Liver (tissue), 9 donors: Measurements from ENCODE around the gene KRTAP4-3. TPM values are rescaled to one million over a fixed set of nuclear protein-coding genes. Genes with fewer than 3 reads are reported as not detected.
"Not testable (repeated sequence)": the region's sequence is repeated elsewhere in the genome, so short reads cannot be mapped to it uniquely, and the experiment has no call there.

Experiments
- DNase-seq: peaks from one replicate; pipeline ENCODE4 v3.0.0-alpha.2; 2017; ENCODE audit warnings: low spot score
- H3K27ac ChIP-seq, 2 donors: one replicate each; pipeline ENCODE4 v1.7.0; 2013; ENCODE audit warnings: inconsistent platforms in 2 of 2, low read length in 2 of 2, control low read depth in 1 of 2, low read depth in 1 of 2, mild to moderate bottlenecking in 1 of 2
- H3K27me3 ChIP-seq, 4 donors: one replicate each; pipeline versions ENCODE4 v1.6.1 to v1.7.0; 2013; ENCODE audit warnings: low read length in 3 of 4, inconsistent platforms in 1 of 4, mild to moderate bottlenecking in 1 of 4, moderate library complexity in 1 of 4; ENCODE audit not compliant: control insufficient read depth in 4 of 4, insufficient read depth in 4 of 4
- H3K36me3 ChIP-seq, 4 donors: one replicate each; pipeline versions ENCODE4 v1.6.1 to v1.7.0; 2013; ENCODE audit warnings: low read length in 3 of 4, mild to moderate bottlenecking in 3 of 4, low read depth in 1 of 4, moderate library complexity in 1 of 4; ENCODE audit not compliant: control insufficient read depth in 4 of 4, insufficient read depth in 3 of 4
- H3K4me1 ChIP-seq, 4 donors: one replicate each; pipeline versions ENCODE4 v1.6.1 to v1.7.0; 2013; ENCODE audit warnings: low read length in 3 of 4, mild to moderate bottlenecking in 3 of 4, moderate library complexity in 1 of 4; ENCODE audit not compliant: control insufficient read depth in 4 of 4, insufficient read depth in 4 of 4
- H3K4me3 ChIP-seq, 3 donors: one replicate each; pipeline versions ENCODE4 v1.6.1 to v1.7.0; 2013; ENCODE audit warnings: low read length in 3 of 3, control low read depth in 1 of 3, low read depth in 1 of 3, mild to moderate bottlenecking in 1 of 3
- H3K9ac ChIP-seq, 2 donors: one replicate each; pipeline ENCODE4 v1.7.0; 2013; ENCODE audit warnings: low read length in 2 of 2, mild to moderate bottlenecking in 2 of 2, moderate library complexity in 2 of 2, control low read depth in 1 of 2, low read depth in 1 of 2
- H3K9me3 ChIP-seq, 4 donors: one replicate each; pipeline versions ENCODE4 v1.6.1 to v1.7.0; 2013; ENCODE audit warnings: low read length in 3 of 4; ENCODE audit not compliant: control insufficient read depth in 4 of 4
- EGR1 ChIP-seq, 2 donors: IDR thresholded peaks; 2 replicates each; pipeline ENCODE4 v1.6.1; 2016 to 2018; ENCODE audit warnings: antibody characterized with exemption in 2 of 2, low read depth in 2 of 2
- FOXA1 ChIP-seq: IDR thresholded peaks from 2 replicates; pipeline ENCODE4 v1.6.1; 2016; ENCODE audit warnings: antibody characterized with exemption
- FOXA2 ChIP-seq: IDR thresholded peaks from 2 replicates; pipeline ENCODE4 v1.6.1; 2016; ENCODE audit warnings: antibody characterized with exemption
- GABPA ChIP-seq, 2 donors: IDR thresholded peaks in 1 of 2; conservative IDR thresholded peaks in 1 of 2; 2 replicates each; pipeline ENCODE4 v1.6.1; 2016; ENCODE audit warnings: antibody characterized with exemption in 2 of 2, mild to moderate bottlenecking in 1 of 2, moderate library complexity in 1 of 2
- HNF4A ChIP-seq, 2 donors: conservative IDR thresholded peaks; 2 replicates each; pipeline ENCODE4 v1.6.1; 2016; ENCODE audit warnings: antibody characterized with exemption in 2 of 2, mild to moderate bottlenecking in 2 of 2
- HNF4G ChIP-seq: IDR thresholded peaks from 2 replicates; pipeline ENCODE4 v1.6.1; 2016; ENCODE audit warnings: antibody characterized with exemption
- JUND ChIP-seq, 2 donors: IDR thresholded peaks; 2 replicates each; pipeline ENCODE4 v1.6.1; 2016; ENCODE audit warnings: antibody characterized with exemption in 2 of 2
- NR2F2 ChIP-seq: IDR thresholded peaks from 2 replicates; pipeline ENCODE4 v1.6.1; 2016; ENCODE audit warnings: antibody characterized with exemption
- RAD21 ChIP-seq, 2 donors: IDR thresholded peaks; 2 replicates each; pipeline ENCODE4 v1.6.1; 2016; ENCODE audit warnings: antibody characterized with exemption in 2 of 2, mild to moderate bottlenecking in 2 of 2
- REST ChIP-seq: IDR thresholded peaks from 2 replicates; pipeline ENCODE4 v1.6.1; 2016; ENCODE audit warnings: antibody characterized with exemption, mild to moderate bottlenecking
- RXRA ChIP-seq, 2 donors: IDR thresholded peaks; 2 replicates each; pipeline ENCODE4 v1.6.1; 2017 to 2018; ENCODE audit warnings: antibody characterized with exemption in 2 of 2, mild to moderate bottlenecking in 1 of 2
- SP1 ChIP-seq: IDR thresholded peaks from 2 replicates; pipeline ENCODE4 v1.6.1; 2018; ENCODE audit warnings: antibody characterized with exemption, mild to moderate bottlenecking
- TAF1 ChIP-seq: conservative IDR thresholded peaks from 2 replicates; pipeline ENCODE4 v1.6.1; 2016; ENCODE audit warnings: antibody characterized with exemption, mild to moderate bottlenecking
- YY1 ChIP-seq: IDR thresholded peaks from 2 replicates; pipeline ENCODE4 v1.6.1; 2016; ENCODE audit warnings: antibody characterized with exemption, mild to moderate bottlenecking
- WGBS: extraction: QIAGEN DNeasy Blood & Tissue Kit; methylation state at CpG from one replicate; pipeline ENCODE4 v1.1.7; 2013; 5-methylcytosine and 5-hydroxymethylcytosine counted together
- polyA plus RNA-seq, 2 donors: library from polyadenylated mRNA; stranded (reverse) in 1 of 2; unstranded in 1 of 2; fragments of 200-250 nt in 1 of 2; fragments of >200 nt in 1 of 2; fragmentation: Nextera tagmentation in 1 of 2; extraction: Ambion mirVana in 1 of 2; gene quantifications; one replicate each; pipeline versions ENCODE4 v1.2.1 to v1.2.3, GENCODE V29; 2013 to 2015
- total RNA-seq, 2 donors: library from RNA; depleted of rRNA; stranded (reverse); fragments of >200 nt; gene quantifications; one replicate each; pipeline ENCODE4 v1.2.3, GENCODE V29; 2014
- TF ChIP-seq, protein P1 (sequence below): IDR thresholded peaks from 2 replicates; pipeline ENCODE4 v1.6.1; 2016; ENCODE audit warnings: antibody characterized with exemption
- TF ChIP-seq, protein P2 (sequence below): IDR thresholded peaks from 2 replicates; pipeline ENCODE4 v1.6.1; 2016; ENCODE audit warnings: antibody characterized with exemption
- TF ChIP-seq, protein P3 (sequence below): fragments of 150-350 bp; IDR thresholded peaks from 2 replicates; pipeline ENCODE4 v1.5.1; 2017; ENCODE audit warnings: improper control_type of control experiment, low read depth, low read length; ENCODE audit not compliant: missing input control
- TF ChIP-seq, protein P4 (sequence below): IDR thresholded peaks from 2 replicates; pipeline ENCODE4 v1.6.1; 2016; ENCODE audit warnings: antibody characterized with exemption
- donor health status: healthy.
- donor health status: healthy.
- donor health status: healthy.
- donor health status: healthy.
- donor health status: healthy.

The KRTAP4-3 gene
- total and polyA plus RNA-seq, 4 donors, result not detected

GRCh38 chr17:41160648-41161047 is 7.4 kb downstream of the KRTAP4-3 start, which contains the start of gene KRTAP4-4:
Gene KRTAP4-4 (minus strand): TSS chr17:41160748. CDS start chr17:41160691, 57 bp downstream.
- Histone ChIP-seq H3K9ac (no peak within 1 kb of the TSS), H3K4me3 (no peak within 1 kb of the TSS), H3K27ac (no peak within 1 kb of the TSS), H3K9me3 (no peaks in the 10 kb centered on the region), H3K27me3 (peaks cover 0 to 5% (median under 1%) of the 10 kb centered on the region in 4 donors), H3K36me3 (no peaks in the 10 kb centered on the region), H3K4me1 (no peaks in the 10 kb centered on the region)
- TF ChIP-seq JUND (IDR thresholded peaks at IDR 0.05), result no peak
- TF ChIP-seq NR2F2, result no peak
- TF ChIP-seq HNF4A (conservative IDR thresholded peaks at IDR 0.05), result no peak
- TF ChIP-seq, protein P1, sequence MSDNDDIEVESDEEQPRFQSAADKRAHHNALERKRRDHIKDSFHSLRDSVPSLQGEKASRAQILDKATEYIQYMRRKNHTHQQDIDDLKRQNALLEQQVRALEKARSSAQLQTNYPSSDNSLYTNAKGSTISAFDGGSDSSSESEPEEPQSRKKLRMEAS, result no peak
- TF ChIP-seq, protein P2, sequence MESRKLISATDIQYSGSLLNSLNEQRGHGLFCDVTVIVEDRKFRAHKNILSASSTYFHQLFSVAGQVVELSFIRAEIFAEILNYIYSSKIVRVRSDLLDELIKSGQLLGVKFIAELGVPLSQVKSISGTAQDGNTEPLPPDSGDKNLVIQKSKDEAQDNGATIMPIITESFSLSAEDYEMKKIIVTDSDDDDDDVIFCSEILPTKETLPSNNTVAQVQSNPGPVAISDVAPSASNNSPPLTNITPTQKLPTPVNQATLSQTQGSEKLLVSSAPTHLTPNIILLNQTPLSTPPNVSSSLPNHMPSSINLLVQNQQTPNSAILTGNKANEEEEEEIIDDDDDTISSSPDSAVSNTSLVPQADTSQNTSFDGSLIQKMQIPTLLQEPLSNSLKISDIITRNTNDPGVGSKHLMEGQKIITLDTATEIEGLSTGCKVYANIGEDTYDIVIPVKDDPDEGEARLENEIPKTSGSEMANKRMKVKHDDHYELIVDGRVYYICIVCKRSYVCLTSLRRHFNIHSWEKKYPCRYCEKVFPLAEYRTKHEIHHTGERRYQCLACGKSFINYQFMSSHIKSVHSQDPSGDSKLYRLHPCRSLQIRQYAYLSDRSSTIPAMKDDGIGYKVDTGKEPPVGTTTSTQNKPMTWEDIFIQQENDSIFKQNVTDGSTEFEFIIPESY, result no peak
- no peak for TF ChIP-seq SP1
- TF ChIP-seq HNF4G, result no peak
- DNase-seq, result no peak
- WGBS, result 76% methylated on average over 1 of the region's 1 CpG

- not testable (repeated sequence) for H3K27me3 ChIP-seq, DNase-seq, H3K9ac ChIP-seq, H3K4me1 ChIP-seq, H3K4me3 ChIP-seq, H3K36me3 ChIP-seq, H3K9me3 ChIP-seq, H3K27ac ChIP-seq
- WGBS, result 88% methylated on average over 3 of the region's 3 CpGs
These were observed 7.8 kb downstream of the KRTAP4-3 start for GRCh38 chr17:41160190-41160589.

- 17% methylated on average over 2 of the region's 2 CpGs for WGBS
- no peak for DNase-seq
- H3K36me3 ChIP-seq, result no peaks in the 10 kb centered on the region
- H3K27ac ChIP-seq, result no peak overlapping the region
- H3K9me3 ChIP-seq, result no peaks in the 10 kb centered on the region
- no peaks in the 10 kb centered on the region for H3K4me1 ChIP-seq
- TF ChIP-seq, protein P3, sequence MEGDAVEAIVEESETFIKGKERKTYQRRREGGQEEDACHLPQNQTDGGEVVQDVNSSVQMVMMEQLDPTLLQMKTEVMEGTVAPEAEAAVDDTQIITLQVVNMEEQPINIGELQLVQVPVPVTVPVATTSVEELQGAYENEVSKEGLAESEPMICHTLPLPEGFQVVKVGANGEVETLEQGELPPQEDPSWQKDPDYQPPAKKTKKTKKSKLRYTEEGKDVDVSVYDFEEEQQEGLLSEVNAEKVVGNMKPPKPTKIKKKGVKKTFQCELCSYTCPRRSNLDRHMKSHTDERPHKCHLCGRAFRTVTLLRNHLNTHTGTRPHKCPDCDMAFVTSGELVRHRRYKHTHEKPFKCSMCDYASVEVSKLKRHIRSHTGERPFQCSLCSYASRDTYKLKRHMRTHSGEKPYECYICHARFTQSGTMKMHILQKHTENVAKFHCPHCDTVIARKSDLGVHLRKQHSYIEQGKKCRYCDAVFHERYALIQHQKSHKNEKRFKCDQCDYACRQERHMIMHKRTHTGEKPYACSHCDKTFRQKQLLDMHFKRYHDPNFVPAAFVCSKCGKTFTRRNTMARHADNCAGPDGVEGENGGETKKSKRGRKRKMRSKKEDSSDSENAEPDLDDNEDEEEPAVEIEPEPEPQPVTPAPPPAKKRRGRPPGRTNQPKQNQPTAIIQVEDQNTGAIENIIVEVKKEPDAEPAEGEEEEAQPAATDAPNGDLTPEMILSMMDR, result no peak
- TF ChIP-seq, protein P1, result no peak
- TF ChIP-seq FOXA2, result no peak
- TF ChIP-seq, protein P4, sequence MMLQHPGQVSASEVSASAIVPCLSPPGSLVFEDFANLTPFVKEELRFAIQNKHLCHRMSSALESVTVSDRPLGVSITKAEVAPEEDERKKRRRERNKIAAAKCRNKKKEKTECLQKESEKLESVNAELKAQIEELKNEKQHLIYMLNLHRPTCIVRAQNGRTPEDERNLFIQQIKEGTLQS, result no peak
- TF ChIP-seq RXRA (IDR thresholded peaks at IDR 0.05), result no peak
- no peak for TF ChIP-seq FOXA1
- no peak for TF ChIP-seq JUND (IDR thresholded peaks at IDR 0.05)
- no peak for TF ChIP-seq REST
- TF ChIP-seq TAF1, result no peak
- TF ChIP-seq SP1, result no peak
- TF ChIP-seq RAD21 (IDR thresholded peaks at IDR 0.05), result no peak
- TF ChIP-seq, protein P2, result no peak
- no peak for TF ChIP-seq YY1
- TF ChIP-seq HNF4G, result no peak
- TF ChIP-seq EGR1 (IDR thresholded peaks at IDR 0.05; ENCODE audit: low read depth in 2 of 2), result no peak
- no peak for TF ChIP-seq GABPA (IDR thresholded peaks at IDR 0.05 in 1 of 2, conservative IDR thresholded peaks at IDR 0.05 in 1 of 2)
- TF ChIP-seq NR2F2, result no peak
- peaks cover 0 to 3% (median 0%) of the 10 kb centered on the region in 4 donors for H3K27me3 ChIP-seq
- H3K4me3 ChIP-seq, result no peak overlapping the region
- no peak overlapping the region for H3K9ac ChIP-seq
These were observed 14.2 kb downstream of the KRTAP4-3 start for GRCh38 chr17:41153856-41154255.
